BE2C (cell line): ENCODE data around the gene NINJ2.

Experiments used
- DNase-seq: peaks from one replicate; pipeline ENCODE4 v3.0.0-alpha.2; 2020
- H3K27me3 ChIP-seq: fragments of 250-450 bp; sonication (Bioruptor Pico); 2 replicates; pipeline ENCODE4 v1.5.1; 2020; ENCODE audit warnings: mild to moderate bottlenecking
- H3K36me3 ChIP-seq: fragments of 250-450 bp; sonication (Bioruptor Pico); 2 replicates; pipeline ENCODE4 v1.5.1; 2020; ENCODE audit warnings: mild to moderate bottlenecking
- H3K4me1 ChIP-seq: fragments of 250-450 bp; sonication (Bioruptor Pico); 2 replicates; pipeline ENCODE4 v1.5.1; 2020
- H3K4me3 ChIP-seq: 2 replicates; pipeline ENCODE4 v1.5.1; 2011; ENCODE audit warnings: low read depth, low read length
- H3K9me3 ChIP-seq: fragments of 250-450 bp; sonication (Bioruptor Pico); 2 replicates; pipeline ENCODE4 v1.5.1; 2020
- TF ChIP-seq, protein P1 (sequence below): IDR thresholded peaks from 2 replicates; pipeline ENCODE4 v1.5.1; 2012; ENCODE audit warnings: mild to moderate bottlenecking, low read depth, low read length

The NINJ2 gene

GRCh38 chr12:576615-577110, 86.6 kb downstream of the NINJ2 start:
- H3K4me3 ChIP-seq: no peak overlapping the region
- no peaks in the 10 kb centered on the region for H3K36me3 ChIP-seq
- peaks cover 21% of the 10 kb centered on the region for H3K4me1 ChIP-seq
- TF ChIP-seq, protein P1, sequence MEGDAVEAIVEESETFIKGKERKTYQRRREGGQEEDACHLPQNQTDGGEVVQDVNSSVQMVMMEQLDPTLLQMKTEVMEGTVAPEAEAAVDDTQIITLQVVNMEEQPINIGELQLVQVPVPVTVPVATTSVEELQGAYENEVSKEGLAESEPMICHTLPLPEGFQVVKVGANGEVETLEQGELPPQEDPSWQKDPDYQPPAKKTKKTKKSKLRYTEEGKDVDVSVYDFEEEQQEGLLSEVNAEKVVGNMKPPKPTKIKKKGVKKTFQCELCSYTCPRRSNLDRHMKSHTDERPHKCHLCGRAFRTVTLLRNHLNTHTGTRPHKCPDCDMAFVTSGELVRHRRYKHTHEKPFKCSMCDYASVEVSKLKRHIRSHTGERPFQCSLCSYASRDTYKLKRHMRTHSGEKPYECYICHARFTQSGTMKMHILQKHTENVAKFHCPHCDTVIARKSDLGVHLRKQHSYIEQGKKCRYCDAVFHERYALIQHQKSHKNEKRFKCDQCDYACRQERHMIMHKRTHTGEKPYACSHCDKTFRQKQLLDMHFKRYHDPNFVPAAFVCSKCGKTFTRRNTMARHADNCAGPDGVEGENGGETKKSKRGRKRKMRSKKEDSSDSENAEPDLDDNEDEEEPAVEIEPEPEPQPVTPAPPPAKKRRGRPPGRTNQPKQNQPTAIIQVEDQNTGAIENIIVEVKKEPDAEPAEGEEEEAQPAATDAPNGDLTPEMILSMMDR: no peak
- no peaks in the 10 kb centered on the region for H3K27me3 ChIP-seq
- H3K9me3 ChIP-seq: no peaks in the 10 kb centered on the region
- DNase-seq: no peak

DNA sequence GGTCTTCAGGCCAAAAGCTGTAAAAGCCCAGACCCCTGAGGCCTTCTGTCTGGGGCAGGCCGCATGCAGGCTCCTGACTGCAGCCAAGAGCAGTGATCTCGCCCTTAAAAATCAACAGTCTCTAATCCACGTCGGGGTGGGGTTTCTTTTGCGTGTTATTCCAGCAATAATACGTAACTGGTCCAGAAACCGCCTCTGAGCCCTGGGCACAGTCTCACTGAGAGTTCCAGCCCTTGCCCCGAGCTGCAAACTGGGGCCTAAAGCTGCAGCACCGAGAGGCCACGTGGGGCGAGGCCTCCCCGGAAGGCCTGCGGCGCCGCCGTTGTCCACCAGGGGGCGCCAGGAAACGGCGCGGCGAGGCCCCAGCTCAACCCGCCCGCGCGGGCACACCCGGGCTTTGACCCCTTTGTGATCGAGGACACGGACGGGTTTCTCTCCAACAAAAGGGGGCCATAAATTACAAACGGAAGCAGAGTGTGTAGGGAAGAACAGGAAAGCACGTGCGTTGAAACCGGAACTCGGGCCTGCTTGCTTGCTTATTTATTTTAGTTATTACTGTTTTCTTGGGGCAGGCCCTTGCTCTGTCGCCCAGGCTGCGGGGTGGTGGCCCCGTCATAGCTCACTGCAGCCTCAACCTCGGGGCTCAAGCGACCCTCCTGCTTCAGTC, 87.2 kb downstream of the NINJ2 start:
- Histone ChIP-seq H3K9me3 (no peaks in the 10 kb centered on the region), H3K36me3 (no peaks in the 10 kb centered on the region), H3K4me1 (peaks cover 26% of the 10 kb centered on the region), H3K4me3 (no peak overlapping the region), H3K27me3 (no peaks in the 10 kb centered on the region)
- TF ChIP-seq, protein P1: peak; percentile 89
- DNase-seq: peak; percentile 86

DNA sequence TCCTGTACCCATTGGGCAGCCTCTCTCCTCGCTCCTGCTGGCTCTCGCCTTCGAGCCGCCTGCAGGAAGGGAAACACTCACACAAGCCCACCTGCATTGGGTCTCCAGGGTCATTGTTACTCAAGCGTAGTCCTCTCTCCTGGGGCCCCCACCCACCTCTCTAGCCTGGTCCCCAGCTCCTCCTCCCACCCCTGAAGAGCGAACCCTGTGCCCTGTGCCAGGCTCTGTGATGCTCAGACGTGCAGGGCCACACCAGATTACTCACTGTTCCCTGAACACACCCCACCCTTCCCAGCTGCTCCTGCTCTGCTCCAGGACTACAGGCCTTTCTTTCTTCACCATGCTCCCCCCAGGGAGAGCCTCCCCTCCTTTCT, 88.1 kb downstream of the NINJ2 start:
- Histone ChIP-seq H3K4me1 (peaks cover 33% of the 10 kb centered on the region), H3K36me3 (no peaks in the 10 kb centered on the region), H3K4me3 (no peak overlapping the region), H3K27me3 (no peaks in the 10 kb centered on the region), H3K9me3 (no peaks in the 10 kb centered on the region)
- TF ChIP-seq, protein P1: no peak
- DNase-seq: no peak

GRCh38 chr12:574475-575128, 88.6 kb downstream of the NINJ2 start:
- Histone ChIP-seq H3K4me3 (no peak overlapping the region), H3K9me3 (no peaks in the 10 kb centered on the region), H3K36me3 (no peaks in the 10 kb centered on the region), H3K4me1 (peaks cover 33% of the 10 kb centered on the region), H3K27me3 (no peaks in the 10 kb centered on the region)
- no peak for DNase-seq
- TF ChIP-seq, protein P1: no peak

DNA sequence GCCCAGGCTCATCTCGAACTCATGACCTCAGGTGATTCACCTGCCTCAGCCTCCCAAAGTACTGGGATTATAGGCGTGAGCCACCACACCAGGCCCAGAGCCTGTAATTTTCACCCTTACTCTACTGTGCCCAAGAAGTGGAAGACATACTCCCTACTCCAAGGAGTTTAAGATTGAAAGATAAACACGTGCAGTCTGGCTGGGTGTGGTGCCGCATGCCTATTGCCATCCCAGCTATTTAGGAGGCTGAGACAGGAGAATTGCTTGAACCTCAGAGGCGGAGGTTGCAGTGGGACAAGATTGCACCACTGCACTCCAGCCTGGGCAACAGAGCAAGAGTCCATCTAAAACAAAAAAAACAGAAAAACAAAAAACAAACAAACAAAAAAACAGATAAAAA, 90.0 kb downstream of the NINJ2 start:
- Histone ChIP-seq H3K36me3 (no peaks in the 10 kb centered on the region), H3K27me3 (no peaks in the 10 kb centered on the region), H3K9me3 (no peaks in the 10 kb centered on the region), H3K4me1 (peaks cover 27% of the 10 kb centered on the region), H3K4me3 (no peak overlapping the region)
- no peak for DNase-seq
- TF ChIP-seq, protein P1: no peak

GRCh38 chr12:572532-572899, 90.7 kb downstream of the NINJ2 start:
- Histone ChIP-seq H3K4me1 (peaks cover 25% of the 10 kb centered on the region), H3K4me3 (no peak overlapping the region), H3K36me3 (no peaks in the 10 kb centered on the region), H3K27me3 (no peaks in the 10 kb centered on the region), H3K9me3 (no peaks in the 10 kb centered on the region)
- TF ChIP-seq, protein P1: no peak
- no peak for DNase-seq
